Glutamatergic neuron (in vitro differentiated cells): ENCODE measurements around the gene LDLRAD1. TPM values are rescaled to one million over a fixed set of nuclear protein-coding genes. Genes with fewer than 3 reads are reported as not detected.
"Not testable (repeated sequence)": the region's sequence is repeated elsewhere in the genome, so short reads cannot be mapped to it uniquely, and the experiment has no call there.

ENCODE experiments used
- DNase-seq: peaks from one replicate; pipeline ENCODE4 v3.0.0; 2022
- H3K27ac Mint-ChIP-seq: one replicate; pipeline ENCODE4 v1.8.0; 2020; ENCODE audit warnings: mild to moderate bottlenecking, mixed read lengths, inconsistent platforms; ENCODE audit not compliant: unreplicated experiment
- H3K27me3 Mint-ChIP-seq: one replicate; pipeline ENCODE4 v1.8.0; 2020; ENCODE audit warnings: mild to moderate bottlenecking, moderate library complexity, mixed read lengths, inconsistent platforms; ENCODE audit not compliant: unreplicated experiment
- H3K36me3 Mint-ChIP-seq: one replicate; pipeline ENCODE4 v1.8.0; 2020; ENCODE audit warnings: mild to moderate bottlenecking, mixed read lengths, inconsistent platforms; ENCODE audit not compliant: unreplicated experiment
- H3K4me1 Mint-ChIP-seq: one replicate; pipeline ENCODE4 v1.8.0; 2020; ENCODE audit warnings: mild to moderate bottlenecking, low read depth, mixed read lengths, inconsistent platforms; ENCODE audit not compliant: unreplicated experiment
- H3K4me3 Mint-ChIP-seq: one replicate; pipeline ENCODE4 v1.8.0; 2020; ENCODE audit warnings: mild to moderate bottlenecking, mixed read lengths, inconsistent platforms; ENCODE audit not compliant: unreplicated experiment
- H3K9me3 Mint-ChIP-seq: one replicate; pipeline ENCODE4 v1.8.0; 2020; ENCODE audit warnings: mild to moderate bottlenecking, moderate library complexity, mixed read lengths, inconsistent platforms; ENCODE audit not compliant: unreplicated experiment
- CTCF ChIP-seq: fragments of 200-600 bp; sonication (generic); IDR thresholded peaks from one replicate; pipeline ENCODE4 v1.5.0; 2021; ENCODE audit not compliant: partially characterized antibody, unreplicated experiment
- total RNA-seq: library from RNA; stranded (reverse); fragmentation: NEBNext Ultra II Directional; extraction: Animal tissue kit (Norgen Biotek cat#: 25700); gene quantifications from one replicate; pipeline ENCODE4 v1.2.1, GENCODE V29; 2021; ENCODE audit not compliant: unreplicated experiment

Gene LDLRAD1
- total RNA-seq, 1 donor from 2014 or later, result not detected

- Mint-ChIP-seq H3K9me3 (peaks cover 3% of the 10 kb centered on the region), H3K4me3 (peak overlapping the region; percentile 9), H3K4me1 (peaks cover 23% of the 10 kb centered on the region), H3K27ac (no peak overlapping the region), H3K36me3 (no peaks in the 10 kb centered on the region), H3K27me3 (peaks cover 2% of the 10 kb centered on the region)
- no peak for DNase-seq
- no peak for TF ChIP-seq CTCF
Observed at GRCh38 chr1:53982034-53982762, 35.8 kb downstream of the LDLRAD1 start.

DNA sequence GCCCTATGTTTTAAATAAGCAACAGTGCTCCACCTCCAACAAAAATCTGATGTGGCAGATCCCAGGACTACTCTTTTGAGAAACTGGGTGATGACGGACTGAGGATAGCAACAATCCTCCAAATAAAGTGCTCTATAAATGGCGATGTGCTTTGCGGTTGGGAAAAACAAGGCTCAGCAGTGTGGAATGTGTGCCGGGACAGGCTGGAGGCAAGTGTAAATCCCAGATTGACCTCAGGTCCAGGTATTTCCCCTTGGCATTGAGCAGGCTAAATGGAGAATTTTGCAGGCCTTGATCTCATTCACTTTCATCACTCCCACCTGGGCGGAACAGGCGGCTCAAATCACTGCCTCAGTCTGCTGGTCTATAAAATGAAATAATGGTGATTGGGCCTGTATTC is 36.8 kb downstream of the LDLRAD1 start:
- no peak for DNase-seq
- Mint-ChIP-seq H3K36me3 (no peaks in the 10 kb centered on the region), H3K4me1 (peaks cover 23% of the 10 kb centered on the region), H3K4me3 (no peak overlapping the region), H3K27me3 (peaks cover 2% of the 10 kb centered on the region), H3K27ac (no peak overlapping the region), H3K9me3 (peaks cover 3% of the 10 kb centered on the region)
- TF ChIP-seq CTCF, result no peak

DNA sequence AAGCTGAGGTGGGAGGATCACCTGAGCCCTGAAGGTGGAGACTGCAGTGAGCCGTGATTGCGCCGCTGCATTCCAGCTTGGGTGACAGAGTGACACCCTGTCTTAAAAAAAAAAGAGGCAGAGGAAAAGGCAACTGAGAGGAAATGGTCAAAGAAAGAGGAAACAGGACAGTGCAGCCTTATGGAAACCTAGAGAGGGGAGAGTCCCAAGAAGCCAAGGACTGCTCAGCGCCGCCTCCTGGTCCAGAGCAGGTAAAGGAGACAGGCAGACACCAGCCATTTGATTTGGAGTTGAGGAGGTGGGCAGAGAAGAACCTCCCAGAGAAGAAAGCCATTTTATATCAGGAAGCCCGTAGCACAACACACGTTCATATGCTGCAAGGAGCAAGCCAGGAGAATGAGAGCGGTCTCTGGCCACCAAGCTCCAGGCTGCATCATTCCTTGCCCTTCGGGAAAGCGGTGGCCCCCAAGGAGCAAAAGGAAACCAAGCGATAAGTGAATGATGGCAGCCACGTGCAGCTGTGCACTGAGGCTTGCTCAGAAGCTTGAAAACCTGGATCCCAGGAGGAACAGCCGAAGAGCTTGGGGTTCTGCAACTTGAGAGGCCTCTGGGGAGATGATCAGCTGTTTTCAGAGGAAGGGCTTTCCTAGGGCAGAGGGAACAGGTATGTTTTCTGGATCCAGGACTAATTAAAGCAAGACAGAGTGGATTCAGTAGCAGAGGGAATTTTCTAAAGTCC is 38.1 kb downstream of the LDLRAD1 start:
- TF ChIP-seq CTCF, result no peak
- peak; percentile 48 for DNase-seq
- H3K27ac Mint-ChIP-seq, result peak overlapping the region; percentile 42

GRCh38 chr1:53975861-53976260 is 42.1 kb downstream of the LDLRAD1 start:
- Mint-ChIP-seq H3K27me3 (peaks cover 2% of the 10 kb centered on the region), H3K27ac (no peak overlapping the region), H3K36me3 (peaks cover 9% of the 10 kb centered on the region), H3K4me3 (no peak overlapping the region), H3K9me3 (peaks cover 3% of the 10 kb centered on the region), H3K4me1 (peaks cover 16% of the 10 kb centered on the region)
- DNase-seq, result no peak
- TF ChIP-seq CTCF, result no peak

More for the DNA sequence above, 38.1 kb downstream of the LDLRAD1 start:
- H3K4me3 Mint-ChIP-seq, result peak overlapping the region; percentile 50
- H3K27me3 Mint-ChIP-seq, result peaks cover 2% of the 10 kb centered on the region
- H3K9me3 Mint-ChIP-seq, result peaks cover 3% of the 10 kb centered on the region
- H3K36me3 Mint-ChIP-seq, result no peaks in the 10 kb centered on the region
- H3K4me1 Mint-ChIP-seq, result peaks cover 23% of the 10 kb centered on the region

DNA sequence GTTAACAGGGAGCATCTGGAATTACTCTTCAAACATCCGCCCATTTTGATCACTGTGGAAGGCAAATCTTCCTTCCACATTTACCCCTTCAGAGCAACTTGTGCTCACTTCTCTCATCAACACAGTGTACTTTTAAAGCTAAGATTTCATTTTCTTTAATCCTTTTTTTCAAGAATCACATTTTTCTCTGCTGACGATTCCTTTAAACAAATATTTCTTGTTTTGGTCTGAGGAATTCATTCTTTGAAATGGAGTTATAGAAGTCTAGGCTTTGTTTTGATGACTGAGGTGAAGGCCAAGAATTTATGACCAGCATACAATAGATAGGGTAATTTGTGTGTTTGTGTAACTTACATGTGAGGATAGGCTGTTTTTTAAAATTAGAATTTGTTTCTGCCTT is 46.3 kb downstream of the LDLRAD1 start:
- Mint-ChIP-seq H3K27ac (no peak overlapping the region), H3K9me3 (no peaks in the 10 kb centered on the region), H3K36me3 (peaks cover 12% of the 10 kb centered on the region), H3K4me1 (peaks cover 8% of the 10 kb centered on the region), H3K4me3 (no peak overlapping the region), H3K27me3 (peaks cover 4% of the 10 kb centered on the region)
- DNase-seq, result no peak
- TF ChIP-seq CTCF, result no peak

- H3K27me3 Mint-ChIP-seq, DNase-seq, H3K27ac Mint-ChIP-seq, H3K9me3 Mint-ChIP-seq, H3K4me3 Mint-ChIP-seq, H3K4me1 Mint-ChIP-seq: not testable (repeated sequence)
- H3K36me3 Mint-ChIP-seq, result peaks cover 12% of the 10 kb centered on the region
Observed at GRCh38 chr1:53969323-53969722, 48.7 kb downstream of the LDLRAD1 start.
